HG03575 (cell line): ENCODE measurements around the gene NUDT1.

ENCODE experiments used
- ATAC-seq: cut with Tn5 transposase; IDR thresholded peaks from one replicate; pipeline ENCODE4 v1.9.1; 2021; ENCODE audit not compliant: unreplicated experiment, insufficient number of reproducible peaks, low FRiP score; ENCODE audit errors: extremely low read depth

NUDT1 gene

DNA sequence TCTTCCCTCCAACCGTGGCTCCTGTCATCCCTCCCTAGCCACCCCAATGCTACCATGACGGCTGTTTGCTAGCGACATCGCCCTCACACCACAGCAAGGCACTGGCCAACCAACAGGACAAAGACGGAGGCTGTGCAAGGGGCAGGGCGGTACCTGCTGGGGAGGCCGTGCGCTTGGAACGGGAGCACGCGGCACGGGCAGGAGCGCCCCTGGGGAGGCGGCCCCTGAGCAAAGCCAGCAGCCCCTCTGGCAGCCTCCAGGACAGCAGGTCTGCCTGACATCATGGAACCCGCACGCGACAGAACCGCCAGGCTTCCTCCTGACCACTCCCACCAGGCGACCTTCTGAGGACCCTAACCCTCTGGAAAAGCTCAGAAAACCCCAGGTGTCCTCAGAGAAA is 22.0 kb upstream of the NUDT1 start:
- ATAC-seq, result no peak

DNA sequence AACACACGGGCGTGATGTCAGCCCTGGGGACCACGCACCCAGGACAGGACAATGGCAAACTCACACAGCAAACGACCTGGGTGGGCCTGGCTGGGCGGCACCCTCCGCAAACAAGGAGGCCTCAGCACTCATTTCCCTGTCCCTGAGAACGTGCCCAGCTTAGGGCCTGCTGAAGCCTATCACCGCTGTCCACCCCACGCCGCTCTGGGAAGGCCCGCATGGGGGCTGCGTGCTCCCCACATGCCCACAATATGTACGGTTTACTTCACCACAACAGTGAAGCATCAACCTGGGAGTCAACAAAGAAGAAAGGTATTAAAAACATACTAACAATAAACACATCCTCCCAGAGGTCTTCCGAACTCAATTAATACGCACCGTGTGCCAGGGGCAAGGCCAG is 21.5 kb upstream of the NUDT1 start:
- no peak for ATAC-seq

DNA sequence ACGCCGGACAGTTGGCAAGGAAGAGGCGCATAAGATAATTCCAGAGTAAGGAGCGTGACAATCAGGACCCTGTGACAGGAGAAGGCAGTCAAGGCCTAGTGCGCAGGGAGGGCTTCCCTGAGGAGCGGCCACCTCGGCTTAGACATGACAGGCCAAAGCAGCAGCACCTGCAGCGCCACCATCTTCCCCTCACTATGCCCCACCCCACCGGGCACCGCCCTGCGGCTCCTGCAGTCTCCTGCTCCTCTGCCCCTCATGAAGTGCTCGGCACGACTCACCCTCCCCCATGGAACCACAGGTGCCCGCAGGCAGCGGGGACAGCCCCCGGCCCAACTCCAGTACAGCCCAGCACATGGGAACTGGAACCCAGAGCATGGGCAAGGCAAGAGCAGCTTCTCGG is 21.1 kb upstream of the NUDT1 start:
- no peak for ATAC-seq

DNA sequence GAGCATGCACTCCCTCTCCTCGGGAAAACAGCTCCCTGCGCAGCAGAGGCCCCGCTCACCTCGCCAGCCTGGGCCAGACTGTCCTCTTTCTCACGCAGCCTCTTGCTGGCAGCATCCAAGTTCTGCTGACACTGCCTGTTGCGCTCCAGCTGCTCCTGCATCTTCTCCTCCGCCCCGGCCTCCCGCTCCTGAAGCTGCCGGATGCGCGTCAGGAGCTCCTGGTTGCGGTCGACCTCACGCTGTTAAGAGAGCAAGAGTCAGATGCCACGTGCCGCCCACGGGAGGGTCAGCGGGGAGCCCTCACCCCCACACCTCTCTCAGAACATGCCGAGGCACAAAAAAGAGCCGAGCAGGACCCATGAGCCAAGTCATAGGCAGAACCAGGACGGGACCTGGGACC is 19.5 kb upstream of the NUDT1 start:
- no peak for ATAC-seq

DNA sequence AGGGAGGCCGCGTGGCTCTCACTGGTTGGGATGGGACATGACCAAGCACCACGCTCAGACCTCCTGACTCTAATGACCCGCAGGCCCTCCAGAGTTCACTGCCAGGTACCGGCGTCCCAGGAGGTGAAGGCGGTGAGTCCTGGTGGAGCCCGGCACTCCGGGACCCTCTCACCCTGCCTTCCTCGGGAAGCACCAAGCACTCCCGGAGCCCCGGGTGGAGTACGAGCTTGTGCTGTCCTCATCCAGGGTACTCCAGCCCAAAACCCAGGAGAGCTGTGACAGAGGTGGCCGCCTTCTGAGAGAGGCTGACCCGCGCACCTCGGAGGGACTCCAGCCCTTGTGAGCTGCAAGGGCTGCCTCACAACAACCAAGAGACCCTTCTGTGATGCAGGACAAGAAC is 18.7 kb upstream of the NUDT1 start:
- ATAC-seq, result no peak

- ATAC-seq, result no peak
These were observed 17.5 kb upstream of the NUDT1 start for GRCh38 chr7:2224491-2224928.

DNA sequence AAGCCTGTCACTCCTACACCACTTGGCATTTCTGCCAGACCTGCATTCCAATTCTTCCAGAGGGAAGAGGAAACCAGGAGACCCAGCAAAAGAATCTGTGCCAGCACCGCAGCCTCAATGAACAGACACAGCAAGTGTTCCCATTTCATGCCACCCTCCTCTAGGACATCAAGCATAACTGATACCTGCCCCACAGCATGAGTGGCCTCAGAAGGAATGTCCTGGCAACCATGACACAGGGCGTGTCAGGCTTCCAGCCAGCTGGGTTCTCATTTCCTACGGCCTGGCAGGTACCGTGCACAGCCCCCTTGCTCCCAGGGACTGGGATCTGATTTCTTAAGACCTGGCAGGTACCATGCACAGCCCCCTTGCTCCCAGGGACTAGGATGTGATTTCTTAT is 17.1 kb upstream of the NUDT1 start:
- ATAC-seq, result no peak

DNA sequence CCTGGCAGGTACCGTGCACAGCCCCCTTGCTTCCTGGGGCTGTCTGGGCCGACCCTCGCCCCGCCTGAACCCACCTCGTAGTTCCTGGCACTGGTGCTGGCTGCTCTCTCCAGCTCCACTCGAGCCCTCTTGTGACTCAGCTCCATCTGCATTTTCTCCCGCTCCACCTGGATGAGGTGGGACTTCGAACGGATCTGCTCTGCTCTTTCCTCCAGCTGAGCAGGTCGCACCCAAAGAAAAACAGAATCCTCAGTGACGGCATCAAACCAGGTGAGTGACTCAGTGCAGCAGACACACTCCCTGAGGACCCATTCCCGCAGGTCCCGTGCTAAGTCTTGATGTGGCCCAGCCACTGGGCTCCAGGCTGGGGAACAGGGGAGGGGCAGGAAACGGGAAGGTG is 16.7 kb upstream of the NUDT1 start:
- ATAC-seq, result no peak

- ATAC-seq, result no peak
These were observed 16.2 kb upstream of the NUDT1 start for GRCh38 chr7:2225830-2226229.

GRCh38 chr7:2227699-2228098 is 14.3 kb upstream of the NUDT1 start:
- no peak for ATAC-seq

DNA sequence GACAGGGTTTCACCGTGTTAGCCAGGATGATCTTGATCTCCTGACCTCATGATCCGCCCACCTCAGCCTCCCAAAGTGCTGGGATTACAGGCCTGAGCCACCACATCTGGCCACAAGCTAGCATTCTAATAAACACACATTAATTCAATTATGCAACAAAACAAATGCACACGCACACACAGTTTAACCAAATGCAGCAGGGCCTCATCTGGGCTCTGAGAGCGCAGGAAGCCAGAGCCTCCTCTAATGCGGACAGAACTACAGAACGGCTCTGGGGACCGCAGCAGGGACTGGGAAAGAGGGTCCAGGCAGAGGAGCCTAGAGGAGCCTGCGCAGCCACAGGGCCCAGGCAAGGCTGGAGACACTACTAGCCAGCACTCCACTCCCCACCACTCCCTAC is 13.1 kb upstream of the NUDT1 start:
- ATAC-seq, result no peak

DNA sequence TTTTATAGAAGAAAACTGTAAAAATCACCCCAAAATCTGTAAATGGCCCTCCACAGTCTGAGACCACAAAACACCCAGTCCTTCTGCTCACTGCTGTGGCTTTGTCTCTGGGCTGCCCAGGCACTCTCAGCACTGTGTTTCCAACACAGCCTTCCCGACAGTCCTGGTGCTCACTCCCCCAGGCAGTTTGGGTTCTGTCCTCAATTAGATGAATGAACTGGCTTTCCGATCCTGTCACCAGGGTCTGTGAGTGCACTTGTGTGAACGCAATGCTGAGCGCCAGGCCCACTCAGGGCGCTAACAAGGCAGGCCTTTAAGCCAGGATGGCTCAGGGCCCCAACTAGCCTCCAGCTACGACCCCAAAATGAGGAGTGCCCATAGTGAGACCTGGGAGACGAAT is 12.6 kb upstream of the NUDT1 start:
- no peak for ATAC-seq

DNA sequence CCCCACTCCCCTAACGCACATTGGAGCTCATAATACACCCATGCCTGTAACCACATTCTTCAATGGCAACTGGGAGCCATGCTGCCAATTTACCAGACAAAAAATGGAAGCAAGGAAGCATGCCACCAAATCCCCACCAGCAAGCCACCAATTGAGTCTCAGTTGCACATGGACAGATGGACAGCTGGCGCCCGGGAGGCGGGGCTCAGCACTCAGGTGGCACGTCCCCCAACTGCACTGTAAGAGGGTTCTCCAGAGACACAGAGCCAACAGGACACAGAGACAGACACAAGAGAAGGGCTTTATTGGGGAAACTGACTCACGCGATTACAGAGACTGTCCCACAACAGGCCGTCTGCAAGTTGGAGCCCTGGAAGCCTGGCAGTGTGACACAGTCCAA is 11.8 kb upstream of the NUDT1 start:
- no peak for ATAC-seq

- no peak for ATAC-seq
These were observed 11.1 kb upstream of the NUDT1 start for GRCh38 chr7:2230882-2231281.

DNA sequence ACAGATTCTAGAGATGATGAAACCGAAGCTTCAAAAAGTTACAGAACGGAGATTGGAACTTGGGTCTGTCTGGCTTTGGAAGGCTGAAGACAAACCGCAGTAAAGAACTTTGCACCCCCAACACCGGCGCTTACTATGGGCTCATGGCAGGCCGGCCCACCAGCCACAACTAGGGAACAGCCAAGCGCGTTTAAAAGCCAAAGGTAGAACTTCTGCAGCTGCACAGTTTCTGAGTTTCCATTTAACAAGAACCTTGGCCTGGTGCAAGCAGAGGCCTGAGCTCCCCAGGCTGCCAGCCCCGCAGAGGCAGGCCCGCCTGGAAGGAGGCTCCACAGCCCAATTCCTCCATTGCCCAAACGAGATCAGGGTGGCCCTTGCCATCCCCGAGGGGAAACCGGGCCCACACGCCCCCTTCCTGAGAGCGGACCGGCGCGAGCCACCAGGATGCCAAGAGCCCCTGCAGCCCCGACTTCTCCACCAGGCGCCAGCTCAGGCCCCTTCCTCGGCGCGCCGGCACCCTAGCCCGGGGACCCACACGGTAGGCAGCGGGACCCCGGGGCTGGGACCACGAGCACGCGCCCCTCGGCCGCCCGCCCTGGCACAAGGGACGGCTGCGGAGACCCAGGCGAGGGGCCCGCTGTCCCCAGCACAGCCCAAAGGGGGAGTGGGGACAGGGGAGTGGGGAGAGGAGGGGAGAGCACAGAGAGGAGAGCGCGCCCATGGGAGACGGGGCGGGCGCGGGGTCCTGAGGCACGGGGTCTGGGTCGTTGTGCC is 9.8 kb upstream of the NUDT1 start:
- ATAC-seq, result no peak

DNA sequence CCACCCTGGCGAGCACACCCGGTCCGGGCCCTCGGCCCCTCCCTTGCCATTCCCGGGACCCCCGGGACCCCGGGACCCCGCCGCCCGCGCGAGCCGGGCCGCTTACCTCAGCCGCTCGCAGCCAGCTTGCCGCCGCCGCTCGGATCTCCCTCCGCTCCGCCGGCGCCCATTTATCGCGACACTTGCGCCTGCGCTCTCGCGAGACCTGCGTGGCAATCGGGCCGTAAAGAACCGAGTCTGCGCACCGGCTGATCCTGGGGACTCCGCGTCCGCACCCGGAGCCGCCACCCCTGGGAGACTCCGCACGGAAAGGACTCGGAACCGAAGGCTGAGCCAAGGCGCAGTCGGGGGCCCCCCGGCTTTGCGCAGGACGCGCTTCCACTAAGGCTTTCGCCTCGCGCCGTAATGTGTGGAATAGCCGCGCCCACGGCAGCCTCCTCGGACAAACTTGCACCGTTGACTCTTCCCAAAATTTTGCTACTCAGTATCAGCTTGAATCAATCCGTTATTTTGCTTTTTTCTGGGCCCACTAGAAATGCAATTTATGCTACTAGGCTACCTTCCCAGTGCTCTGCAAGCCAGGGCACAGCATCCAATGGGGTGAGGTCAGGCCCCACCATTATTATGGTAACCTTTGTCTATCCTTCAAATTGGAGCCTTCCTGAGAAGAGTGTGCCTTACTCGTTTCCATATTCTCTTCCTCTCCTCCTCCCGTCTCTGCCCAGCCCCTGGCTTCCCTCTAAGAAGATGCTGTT is 9.1 kb upstream of the NUDT1 start, which contains the start of gene MAD1L1:
Gene MAD1L1 (minus strand): TSS at position 180 of the 755 bp plus-strand sequence. CDS start 2,812 bp downstream, outside the sequence.
- ATAC-seq, result no peak

DNA sequence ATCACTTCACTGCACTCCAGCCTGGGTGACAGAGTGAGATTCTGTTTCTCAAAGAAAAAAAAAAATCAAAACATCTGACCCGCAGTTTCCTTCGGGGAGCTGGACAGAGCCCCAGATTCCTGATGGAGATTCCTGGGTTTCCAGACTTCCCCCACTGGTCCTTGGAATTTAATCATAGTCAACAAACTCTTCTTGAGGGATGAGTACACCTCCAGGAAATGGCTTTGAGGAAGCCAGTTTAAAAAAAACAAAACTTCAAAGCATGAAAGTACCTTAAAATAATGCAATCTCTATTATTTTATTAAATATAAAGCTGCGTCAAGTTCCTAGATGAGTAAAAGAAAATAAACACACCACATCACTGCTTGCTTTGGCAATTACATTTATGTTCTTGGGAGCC is 8.1 kb upstream of the NUDT1 start:
- no peak for ATAC-seq

DNA sequence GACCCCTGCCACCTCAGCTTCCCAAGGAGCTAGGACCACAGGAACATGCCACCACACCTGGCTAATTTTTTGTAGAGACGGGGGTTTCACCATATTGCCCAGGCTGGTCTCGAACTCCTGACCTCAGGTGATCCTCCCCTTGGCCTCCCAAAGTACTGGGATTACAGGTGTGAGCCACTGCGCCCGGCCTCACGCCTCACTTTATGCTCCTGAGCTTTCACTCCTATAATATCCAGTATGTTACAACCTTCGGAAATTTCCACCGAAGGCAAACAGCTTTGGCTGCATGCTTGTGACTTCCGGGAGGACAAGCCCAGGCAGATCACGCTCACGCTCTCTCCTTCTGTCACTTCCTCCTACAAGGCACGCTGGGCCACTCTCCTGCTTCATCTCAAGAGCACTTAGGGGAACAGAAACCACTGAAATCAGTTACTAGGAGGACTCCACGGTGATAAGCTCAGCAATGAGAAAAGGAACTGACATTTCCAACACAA is 4.9 kb upstream of the NUDT1 start:
- ATAC-seq, result peak; percentile 48

DNA sequence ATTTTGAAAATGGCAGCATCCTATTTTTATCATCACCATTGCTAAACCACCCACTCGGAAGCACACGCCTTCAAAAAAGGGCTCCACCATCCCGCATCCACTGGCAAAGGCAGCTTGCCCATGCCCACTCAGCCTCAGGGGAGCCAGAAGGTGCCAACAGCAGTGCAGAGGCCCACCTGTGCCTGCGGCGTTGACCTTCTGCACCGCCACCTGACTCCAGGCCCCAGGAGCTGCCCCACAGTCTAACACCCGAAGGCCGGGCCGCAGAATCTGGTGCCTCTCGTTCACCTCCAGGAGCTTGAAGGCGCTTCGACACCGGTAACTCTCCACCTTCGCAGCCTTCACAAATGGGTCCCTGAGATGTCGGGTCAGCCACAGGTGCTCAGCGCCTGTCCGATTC is 2.8 kb upstream of the NUDT1 start:
- no peak for ATAC-seq
